Activated naive CD8-positive, alpha-beta T cell (primary cell): ENCODE data around the gene PMEPA1.

Source experiments
- H3K27ac Mint-ChIP-seq: one replicate; pipeline ENCODE4 v1.8.0; 2021; ENCODE audit warnings: mixed read lengths
- H3K27me3 Mint-ChIP-seq: one replicate; pipeline ENCODE4 v1.8.0; 2021; ENCODE audit warnings: mixed read lengths
- H3K36me3 Mint-ChIP-seq: one replicate; pipeline ENCODE4 v1.8.0; 2021; ENCODE audit warnings: mixed read lengths
- H3K4me1 Mint-ChIP-seq: one replicate; pipeline ENCODE4 v1.8.0; 2021; ENCODE audit warnings: low read depth, mixed read lengths
- H3K4me3 Mint-ChIP-seq: one replicate; pipeline ENCODE4 v1.8.0; 2021; ENCODE audit warnings: mild to moderate bottlenecking, mixed read lengths
- H3K9me3 Mint-ChIP-seq: one replicate; pipeline ENCODE4 v1.8.0; 2021; ENCODE audit warnings: low read depth, mixed read lengths

Gene PMEPA1

GRCh38 chr20:57746201-57746600 is 36.4 kb upstream of the PMEPA1 start:
- H3K4me3 Mint-ChIP-seq = no peak overlapping the region
- no peaks in the 10 kb centered on the region for H3K9me3 Mint-ChIP-seq
- H3K36me3 Mint-ChIP-seq = no peaks in the 10 kb centered on the region
- peaks cover 7% of the 10 kb centered on the region for H3K27me3 Mint-ChIP-seq
- no peak overlapping the region for H3K27ac Mint-ChIP-seq
- H3K4me1 Mint-ChIP-seq = peaks cover 10% of the 10 kb centered on the region

- no peak overlapping the region for H3K27ac Mint-ChIP-seq
- H3K27me3 Mint-ChIP-seq = peaks cover 5% of the 10 kb centered on the region
- no peaks in the 10 kb centered on the region for H3K9me3 Mint-ChIP-seq
- H3K4me3 Mint-ChIP-seq = no peak overlapping the region
- no peaks in the 10 kb centered on the region for H3K36me3 Mint-ChIP-seq
- peaks cover 9% of the 10 kb centered on the region for H3K4me1 Mint-ChIP-seq
Observed at GRCh38 chr20:57744206-57744605, 34.4 kb upstream of the PMEPA1 start.

- Mint-ChIP-seq H3K4me3 (no peak overlapping the region), H3K9me3 (no peaks in the 10 kb centered on the region), H3K27me3 (peaks cover 5% of the 10 kb centered on the region), H3K27ac (no peak overlapping the region), H3K4me1 (peaks cover 4% of the 10 kb centered on the region), H3K36me3 (no peaks in the 10 kb centered on the region)
Observed at GRCh38 chr20:57743450-57744095, 33.8 kb upstream of the PMEPA1 start.

- H3K4me1 Mint-ChIP-seq = no peaks in the 10 kb centered on the region
- H3K27me3 Mint-ChIP-seq = peaks cover 3% of the 10 kb centered on the region
- H3K4me3 Mint-ChIP-seq = no peak overlapping the region
- H3K36me3 Mint-ChIP-seq = no peaks in the 10 kb centered on the region
- H3K27ac Mint-ChIP-seq = no peak overlapping the region
- H3K9me3 Mint-ChIP-seq = no peaks in the 10 kb centered on the region
Observed at GRCh38 chr20:57742507-57743181, 32.8 kb upstream of the PMEPA1 start.

- H3K36me3 Mint-ChIP-seq = no peaks in the 10 kb centered on the region
- H3K9me3 Mint-ChIP-seq = no peaks in the 10 kb centered on the region
- H3K4me3 Mint-ChIP-seq = no peak overlapping the region
- H3K27me3 Mint-ChIP-seq = peaks cover 10% of the 10 kb centered on the region
- H3K4me1 Mint-ChIP-seq = no peaks in the 10 kb centered on the region
- no peak overlapping the region for H3K27ac Mint-ChIP-seq
Observed at GRCh38 chr20:57738484-57738883, 28.7 kb upstream of the PMEPA1 start.

GRCh38 chr20:57738053-57738452 is 28.2 kb upstream of the PMEPA1 start:
- H3K27me3 Mint-ChIP-seq = peaks cover 10% of the 10 kb centered on the region

GRCh38 chr20:57737349-57737748 is 27.5 kb upstream of the PMEPA1 start:
- Mint-ChIP-seq H3K36me3 (no peaks in the 10 kb centered on the region), H3K4me1 (no peaks in the 10 kb centered on the region), H3K9me3 (no peaks in the 10 kb centered on the region), H3K27ac (no peak overlapping the region), H3K4me3 (no peak overlapping the region), H3K27me3 (peaks cover 10% of the 10 kb centered on the region)

More at GRCh38 chr20:57738053-57738452, 28.2 kb upstream of the PMEPA1 start:
- no peaks in the 10 kb centered on the region for H3K4me1 Mint-ChIP-seq
- H3K27ac Mint-ChIP-seq = no peak overlapping the region
- H3K36me3 Mint-ChIP-seq = no peaks in the 10 kb centered on the region
- H3K9me3 Mint-ChIP-seq = no peaks in the 10 kb centered on the region
- no peak overlapping the region for H3K4me3 Mint-ChIP-seq

- Mint-ChIP-seq H3K27me3 (peaks cover 8% of the 10 kb centered on the region), H3K27ac (no peak overlapping the region), H3K9me3 (no peaks in the 10 kb centered on the region), H3K36me3 (no peaks in the 10 kb centered on the region), H3K4me1 (no peaks in the 10 kb centered on the region), H3K4me3 (no peak overlapping the region)
Observed at GRCh38 chr20:57736738-57737347, 27.0 kb upstream of the PMEPA1 start.

GRCh38 chr20:57735831-57736737 is 26.3 kb upstream of the PMEPA1 start:
- Mint-ChIP-seq H3K4me3 (no peak overlapping the region), H3K36me3 (no peaks in the 10 kb centered on the region), H3K27ac (no peak overlapping the region), H3K27me3 (peaks cover 8% of the 10 kb centered on the region), H3K4me1 (no peaks in the 10 kb centered on the region), H3K9me3 (no peaks in the 10 kb centered on the region)

GRCh38 chr20:57734754-57735153 is 24.9 kb upstream of the PMEPA1 start:
- Mint-ChIP-seq H3K9me3 (no peaks in the 10 kb centered on the region), H3K4me3 (no peak overlapping the region), H3K36me3 (no peaks in the 10 kb centered on the region), H3K4me1 (no peaks in the 10 kb centered on the region), H3K27me3 (peaks cover 6% of the 10 kb centered on the region), H3K27ac (no peak overlapping the region)

GRCh38 chr20:57732226-57732625 is 22.4 kb upstream of the PMEPA1 start:
- Mint-ChIP-seq H3K36me3 (no peaks in the 10 kb centered on the region), H3K9me3 (no peaks in the 10 kb centered on the region), H3K27ac (no peak overlapping the region), H3K4me3 (no peak overlapping the region), H3K27me3 (peaks cover 6% of the 10 kb centered on the region), H3K4me1 (no peaks in the 10 kb centered on the region)

GRCh38 chr20:57728762-57729161 is 18.9 kb upstream of the PMEPA1 start:
- Mint-ChIP-seq H3K27ac (no peak overlapping the region), H3K36me3 (no peaks in the 10 kb centered on the region), H3K9me3 (no peaks in the 10 kb centered on the region), H3K4me3 (no peak overlapping the region), H3K27me3 (peaks cover 4% of the 10 kb centered on the region), H3K4me1 (no peaks in the 10 kb centered on the region)

GRCh38 chr20:57727863-57728262 is 18.0 kb upstream of the PMEPA1 start:
- H3K4me3 Mint-ChIP-seq = no peak overlapping the region

GRCh38 chr20:57725636-57726035 is 15.8 kb upstream of the PMEPA1 start:
- Mint-ChIP-seq H3K27me3 (peaks cover 4% of the 10 kb centered on the region), H3K9me3 (no peaks in the 10 kb centered on the region), H3K4me3 (no peak overlapping the region), H3K4me1 (no peaks in the 10 kb centered on the region), H3K36me3 (no peaks in the 10 kb centered on the region), H3K27ac (no peak overlapping the region)

More at GRCh38 chr20:57727863-57728262, 18.0 kb upstream of the PMEPA1 start:
- peaks cover 4% of the 10 kb centered on the region for H3K27me3 Mint-ChIP-seq
- H3K9me3 Mint-ChIP-seq = no peaks in the 10 kb centered on the region
- no peaks in the 10 kb centered on the region for H3K36me3 Mint-ChIP-seq
- no peaks in the 10 kb centered on the region for H3K4me1 Mint-ChIP-seq
- no peak overlapping the region for H3K27ac Mint-ChIP-seq
